ENCODE data around the gene ATXN1. TPM values are rescaled to one million over a fixed set of nuclear protein-coding genes. Genes with fewer than 3 reads are reported as not detected.

Gene ATXN1
- total and polyA plus RNA-seq, 2 of the 13 experiments (the other 11 are each of a cell fraction or from before 2014, with no cell fraction given): 20.7 to 39.5 TPM

- TF ChIP-seq RBAK (CRISPR knock-in tag; IDR thresholded peaks at IDR 0.05): no peak
- 0 out of 2 replicates have a peak, but pooled peaks have one; percentile 19 for TF ChIP-seq NR2C2 (CRISPR knock-in tag; IDR thresholded peaks at IDR 0.05; ENCODE audit: borderline replicate concordance)
- TF ChIP-seq AKNA (CRISPR knock-in tag; IDR thresholded peaks at IDR 0.05; ENCODE audit: borderline replicate concordance): no peak
- TF ChIP-seq, protein P1, sequence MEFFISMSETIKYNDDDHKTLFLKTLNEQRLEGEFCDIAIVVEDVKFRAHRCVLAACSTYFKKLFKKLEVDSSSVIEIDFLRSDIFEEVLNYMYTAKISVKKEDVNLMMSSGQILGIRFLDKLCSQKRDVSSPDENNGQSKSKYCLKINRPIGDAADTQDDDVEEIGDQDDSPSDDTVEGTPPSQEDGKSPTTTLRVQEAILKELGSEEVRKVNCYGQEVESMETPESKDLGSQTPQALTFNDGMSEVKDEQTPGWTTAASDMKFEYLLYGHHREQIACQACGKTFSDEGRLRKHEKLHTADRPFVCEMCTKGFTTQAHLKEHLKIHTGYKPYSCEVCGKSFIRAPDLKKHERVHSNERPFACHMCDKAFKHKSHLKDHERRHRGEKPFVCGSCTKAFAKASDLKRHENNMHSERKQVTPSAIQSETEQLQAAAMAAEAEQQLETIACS (CRISPR knock-in tag; IDR thresholded peaks at IDR 0.05): no peak
- no peak; the same call in 1 of the 2 replicates for TF ChIP-seq TAF1 (CRISPR knock-in tag; IDR thresholded peaks at IDR 0.05)
- TF ChIP-seq TFAP4 (IDR thresholded peaks at IDR 0.05; ENCODE audit: borderline replicate concordance, low read depth): peak; percentile 61
- TF ChIP-seq SRY (CRISPR knock-in tag; IDR thresholded peaks at IDR 0.05): no peak
- TF ChIP-seq YEATS4 (CRISPR knock-in tag; IDR thresholded peaks at IDR 0.05; ENCODE audit: borderline replicate concordance): peak; percentile 21; the same call in 1 of the 2 replicates
- peak; percentile 87 for TF ChIP-seq PCBP1 (IDR thresholded peaks at IDR 0.05; ENCODE audit: borderline replicate concordance, low read depth, low read length)
- TF ChIP-seq, protein P2, sequence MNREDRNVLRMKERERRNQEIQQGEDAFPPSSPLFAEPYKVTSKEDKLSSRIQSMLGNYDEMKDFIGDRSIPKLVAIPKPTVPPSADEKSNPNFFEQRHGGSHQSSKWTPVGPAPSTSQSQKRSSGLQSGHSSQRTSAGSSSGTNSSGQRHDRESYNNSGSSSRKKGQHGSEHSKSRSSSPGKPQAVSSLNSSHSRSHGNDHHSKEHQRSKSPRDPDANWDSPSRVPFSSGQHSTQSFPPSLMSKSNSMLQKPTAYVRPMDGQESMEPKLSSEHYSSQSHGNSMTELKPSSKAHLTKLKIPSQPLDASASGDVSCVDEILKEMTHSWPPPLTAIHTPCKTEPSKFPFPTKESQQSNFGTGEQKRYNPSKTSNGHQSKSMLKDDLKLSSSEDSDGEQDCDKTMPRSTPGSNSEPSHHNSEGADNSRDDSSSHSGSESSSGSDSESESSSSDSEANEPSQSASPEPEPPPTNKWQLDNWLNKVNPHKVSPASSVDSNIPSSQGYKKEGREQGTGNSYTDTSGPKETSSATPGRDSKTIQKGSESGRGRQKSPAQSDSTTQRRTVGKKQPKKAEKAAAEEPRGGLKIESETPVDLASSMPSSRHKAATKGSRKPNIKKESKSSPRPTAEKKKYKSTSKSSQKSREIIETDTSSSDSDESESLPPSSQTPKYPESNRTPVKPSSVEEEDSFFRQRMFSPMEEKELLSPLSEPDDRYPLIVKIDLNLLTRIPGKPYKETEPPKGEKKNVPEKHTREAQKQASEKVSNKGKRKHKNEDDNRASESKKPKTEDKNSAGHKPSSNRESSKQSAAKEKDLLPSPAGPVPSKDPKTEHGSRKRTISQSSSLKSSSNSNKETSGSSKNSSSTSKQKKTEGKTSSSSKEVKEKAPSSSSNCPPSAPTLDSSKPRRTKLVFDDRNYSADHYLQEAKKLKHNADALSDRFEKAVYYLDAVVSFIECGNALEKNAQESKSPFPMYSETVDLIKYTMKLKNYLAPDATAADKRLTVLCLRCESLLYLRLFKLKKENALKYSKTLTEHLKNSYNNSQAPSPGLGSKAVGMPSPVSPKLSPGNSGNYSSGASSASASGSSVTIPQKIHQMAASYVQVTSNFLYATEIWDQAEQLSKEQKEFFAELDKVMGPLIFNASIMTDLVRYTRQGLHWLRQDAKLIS (CRISPR knock-in tag; IDR thresholded peaks at IDR 0.05): 0 out of 2 replicates have a peak, but pooled peaks have one; percentile 1
- TF ChIP-seq ZNF572 (CRISPR knock-in tag; IDR thresholded peaks at IDR 0.05): no peak
- 0 out of 2 replicates have a peak, but pooled peaks have one; percentile 22 for TF ChIP-seq ZSCAN25 (CRISPR knock-in tag; IDR thresholded peaks at IDR 0.05)
- TF ChIP-seq PATZ1 (CRISPR knock-in tag; IDR thresholded peaks at IDR 0.05): peak; percentile 63; the same call in 1 of the 2 replicates
- TF ChIP-seq ZNF33B (CRISPR knock-in tag; IDR thresholded peaks at IDR 0.05): no peak
Observed at GRCh38 chr6:16760516-16761470, at the start of gene ATXN1 (continued).
